Erythroblast (primary cell): ENCODE results near the gene TRIM58.

Experiments used
- GATA1 ChIP-seq: IDR thresholded peaks from 2 replicates; pipeline ENCODE4 v1.6.1; 2011; ENCODE audit warnings: low read depth, mild to moderate bottlenecking, control low read depth, low read length, moderate library complexity
- POLR2A ChIP-seq: IDR thresholded peaks from 2 replicates; pipeline ENCODE4 v1.6.1; 2011; ENCODE audit warnings: mild to moderate bottlenecking, low read length

- TF ChIP-seq POLR2A (no peak), GATA1 (no peak)
These were observed 56.8 kb downstream of the TRIM58 start for GRCh38 chr1:247913786-247914185.
